HepG2 (cell line): ENCODE data around the gene UQCC2. TPM values are rescaled to one million over a fixed set of nuclear protein-coding genes. Genes with fewer than 3 reads are reported as not detected.

Experiments used
- DDIT3 ChIP-seq: sonication (generic); formaldehyde crosslinking; IDR thresholded peaks from 2 replicates; pipeline ENCODE4 v1.4.0; 2020; ENCODE audit warnings: mild to moderate bottlenecking, missing genetic modification reagents
- MAFK ChIP-seq, 2 experiments: IDR thresholded peaks in 1 of 2; conservative IDR thresholded peaks in 1 of 2; 2 replicates each; pipeline ENCODE4 v1.6.1; 2011; ENCODE audit warnings: improper control_type of control experiment in 2 of 2, low read length in 2 of 2
- NFATC3 ChIP-seq: sonication (generic); formaldehyde crosslinking; IDR thresholded peaks from 2 replicates; pipeline ENCODE4 v1.5.1; 2020; ENCODE audit warnings: mild to moderate bottlenecking, missing genetic modification reagents
- PAXIP1 ChIP-seq: sonication (generic); formaldehyde crosslinking; conservative IDR thresholded peaks from 2 replicates; pipeline ENCODE4 v1.4.0; 2020; ENCODE audit warnings: mild to moderate bottlenecking, missing genetic modification reagents, moderate library complexity
- PRDM10 ChIP-seq: sonication (generic); formaldehyde crosslinking; IDR thresholded peaks from 2 replicates; pipeline ENCODE4 v1.4.0; 2020; ENCODE audit warnings: low read depth, missing genetic modification reagents
- RFXAP ChIP-seq: sonication (generic); formaldehyde crosslinking; IDR thresholded peaks from 2 replicates; pipeline ENCODE4 v1.4.0; 2020; ENCODE audit warnings: missing genetic modification reagents, borderline replicate concordance
- ZFP62 ChIP-seq: sonication (generic); formaldehyde crosslinking; IDR thresholded peaks from 2 replicates; pipeline ENCODE4 v1.4.0; 2020; ENCODE audit warnings: missing genetic modification reagents
- ZHX1 ChIP-seq: sonication (generic); formaldehyde crosslinking; IDR thresholded peaks from 2 replicates; pipeline ENCODE4 v1.8.1; 2022; ENCODE audit warnings: low read depth, mild to moderate bottlenecking, missing genetic modification reagents
- ZNF281 ChIP-seq: sonication (generic); formaldehyde crosslinking; IDR thresholded peaks from 2 replicates; pipeline ENCODE4 v1.4.0; 2020; ENCODE audit warnings: missing genetic modification reagents, borderline replicate concordance
- ZNF335 ChIP-seq: sonication (generic); formaldehyde crosslinking; IDR thresholded peaks from 2 replicates; pipeline ENCODE4 v1.4.0; 2020; ENCODE audit warnings: missing genetic modification reagents
- ZNF446 ChIP-seq: sonication (generic); formaldehyde crosslinking; IDR thresholded peaks from 2 replicates; pipeline ENCODE4 v1.5.0; 2020; ENCODE audit warnings: mild to moderate bottlenecking, missing genetic modification reagents
- ZNF674 ChIP-seq: sonication (generic); formaldehyde crosslinking; IDR thresholded peaks from 2 replicates; pipeline ENCODE4 v1.5.0; 2020; ENCODE audit warnings: low read depth, mild to moderate bottlenecking, missing genetic modification reagents
- ZNF780A ChIP-seq: sonication (generic); formaldehyde crosslinking; IDR thresholded peaks from 2 replicates; pipeline ENCODE4 v1.8.0; 2022; ENCODE audit warnings: mild to moderate bottlenecking, missing genetic modification reagents, moderate library complexity
- ZNF792 ChIP-seq: IDR thresholded peaks from 2 replicates; pipeline ENCODE4 v1.6.1; 2016
- polyA plus RNA-seq, 8 experiments: library from polyadenylated mRNA; depleted of rRNA in 3 of 8; stranded (reverse) in 7 of 8; unstranded in 1 of 8; fragments of >200 nt; fragmentation: Illumina TruSeq in 4 of 8; extraction: Trizol in 4 of 8; gene quantifications; 2 replicates each; pipeline versions ENCODE4 v1.2.1 to v1.2.3, GENCODE V29; 2011 to 2016; ENCODE audit warnings: low read depth in 4 of 8, missing spikeins in 1 of 8, mixed read lengths in 1 of 8; ENCODE audit not compliant: insufficient read depth in 1 of 8
- total RNA-seq, 5 experiments: library from RNA; depleted of rRNA; stranded (reverse); fragments of >200 nt; fragmentation: Illumina TruSeq; extraction: Trizol; gene quantifications; 2 replicates each; pipeline ENCODE4 v1.2.3, GENCODE V29; 2016; ENCODE audit warnings: low read depth in 1 of 5

UQCC2 gene
- total and polyA plus RNA-seq, 2 of the 13 experiments (the other 11 are each of a cell fraction or from before 2014, with no cell fraction given): 82.4 to 238 TPM

- peak; percentile 43 for TF ChIP-seq PAXIP1 (CRISPR knock-in tag)
- no peak for TF ChIP-seq ZNF674
- no peak for TF ChIP-seq ZNF446 (CRISPR knock-in tag)
- TF ChIP-seq MAFK (conservative IDR thresholded peaks at IDR 0.05 in 1 of 2, IDR thresholded peaks at IDR 0.05 in 1 of 2; ENCODE audit: low read length in 2 of 2): no peak
- TF ChIP-seq PRDM10 (CRISPR knock-in tag): peak; percentile 68; the same call in 1 of the 2 replicates
- TF ChIP-seq RFXAP (CRISPR knock-in tag): peak; percentile 49; the same call in 1 of the 2 replicates
- TF ChIP-seq ZNF780A (CRISPR knock-in tag): no peak
- no peak for TF ChIP-seq ZFP62 (CRISPR knock-in tag)
- peak; percentile 46; the same call in 1 of the 2 replicates for TF ChIP-seq ZNF792 (CRISPR knock-in tag)
- TF ChIP-seq ZNF335: 0 out of 2 replicates have a peak, but pooled peaks have one; percentile 76
- TF ChIP-seq ZHX1 (CRISPR knock-in tag): peak; percentile 93; the same call in 1 of the 2 replicates
- peak; percentile 84; the same call in 1 of the 2 replicates for TF ChIP-seq NFATC3 (CRISPR knock-in tag)
- no peak for TF ChIP-seq DDIT3 (CRISPR knock-in tag)
- TF ChIP-seq ZNF281 (CRISPR knock-in tag): no peak
Measured at GRCh38 chr6:33711140-33712129, at the start of gene UQCC2 (continued).
